ENCODE data around the gene C1orf35. TPM values are rescaled to one million over a fixed set of nuclear protein-coding genes. Genes with fewer than 3 reads are reported as not detected.

Gene C1orf35
- total and polyA plus RNA-seq, 2 of the 8 experiments (the other 6 are each of a cell fraction or from before 2014, with no cell fraction given), result 18.6 to 19.9 TPM

DNA sequence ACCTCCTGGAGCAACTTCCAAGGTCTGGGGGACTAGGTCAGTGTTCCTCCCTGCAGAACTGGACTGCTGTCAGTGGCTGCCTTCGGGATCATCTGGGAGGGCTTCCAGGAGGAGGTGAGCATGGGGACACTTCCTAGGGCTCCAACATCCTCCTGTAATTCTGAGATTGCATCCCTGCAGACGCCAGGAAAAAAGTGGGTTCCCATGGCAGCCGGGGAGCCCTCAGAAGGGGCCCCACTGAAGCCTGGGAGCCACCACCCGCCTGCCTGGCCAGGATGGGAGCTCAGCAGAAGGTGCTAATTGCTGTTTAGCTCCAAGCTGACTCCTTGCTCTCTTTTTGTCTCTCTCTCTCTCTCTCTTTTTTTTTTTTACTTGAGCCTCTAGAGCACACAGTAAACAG, 36.7 kb downstream of the C1orf35 start:
- ChIA-PET POLR2A (ENCODE audit: partially characterized antibody) (interaction anchor here (0.6 to 1.4 kb wide), 2 partner anchors 15 to 77 kb away, joined by 3 to 4 read pairs; partner anchors contain the start of gene ARF1), CTCF (ENCODE audit: partially characterized antibody) (interaction anchor here (0.7 to 14.1 kb wide), 4 partner anchors 10 to 64 kb away, joined by 3 to 197 read pairs (median 4); partner anchors contain the start of gene WNT3A)
- H3K4ac ChIP-seq (replicated peaks; ENCODE audit: insufficient read length, low read depth, low read length), result no peak overlapping the region
- peaks cover 17% of the 10 kb centered on the region; the same call in 1 of the 2 replicates for H3K23me2 ChIP-seq (ENCODE audit: low read depth, low read length)
- no peak overlapping the region for H3K4me2 ChIP-seq (ENCODE audit: insufficient read depth in 1 of 2, low read depth in 2 of 2, low read length in 2 of 2)
- FAIRE-seq (no peak), DNase-seq (ENCODE audit: low read depth in 1 of 2, low spot score in 2 of 2) (peak in 1 of 2 experiments; percentile 40)
- H2BK5ac ChIP-seq (ENCODE audit: low read depth, low read length), result no peak overlapping the region
- no peak overlapping the region for H2AK5ac ChIP-seq (ENCODE audit: low read depth, low read length)
- no peak overlapping the region for H3K14ac ChIP-seq (ENCODE audit: insufficient read length)
- H3K36me3 ChIP-seq (ENCODE audit: control insufficient read depth in 2 of 4, insufficient read depth in 4 of 4, low read length in 3 of 4), result no peaks in the 10 kb centered on the region
- H2BK120ac ChIP-seq (replicated peaks; ENCODE audit: low read depth, low read length), result no peak overlapping the region
- no peak overlapping the region for H3K4me3 ChIP-seq (ENCODE audit: extremely low read depth in 1 of 4, insufficient read depth in 2 of 4, low read depth in 3 of 4, low read length in 4 of 4)
- WGBS, 2 experiments (ENCODE audit: extremely low coverage in 1 of 2, insufficient coverage in 1 of 2, insufficient read length in 1 of 2, insufficient replicate concordance in 2 of 2, low coverage in 1 of 2, low lambda C conversion rate in 2 of 2, missing lambda C conversion rate in 1 of 2), result 61% methylated on average over 4 of the region's 4 CpGs; no CpG with 5 or more reads in 1 of the 2 experiments
- H3K27me3 ChIP-seq (replicated peaks in 1 of 4; ENCODE audit: control insufficient read depth in 3 of 4, extremely low read depth in 1 of 4, insufficient read depth in 3 of 4, low read length in 3 of 4), result peaks cover 21 to 86% (median 80%) of the 10 kb centered on the region in 4 experiments
- H3K9ac ChIP-seq (replicated peaks in 1 of 4; ENCODE audit: extremely low read depth in 1 of 4, low read depth in 3 of 4, low read length in 3 of 4), result no peak overlapping the region
- peaks cover 0 to 6% (median 0%) of the 10 kb centered on the region in 4 experiments; a peak in 1 of 7 replicates for H3K4me1 ChIP-seq (replicated peaks in 1 of 4; ENCODE audit: control insufficient read depth in 3 of 4, insufficient read depth in 4 of 4, low read length in 3 of 4)
- peaks cover 3 to 4% of the 10 kb centered on the region in 2 experiments for H4K20me1 ChIP-seq (replicated peaks in 1 of 2; ENCODE audit: control insufficient read depth in 1 of 2, insufficient read depth in 2 of 2, low read length in 2 of 2)
- H4K5ac ChIP-seq (ENCODE audit: insufficient read length, low read depth, low read length), result no peak overlapping the region
- H3K79me1 ChIP-seq (ENCODE audit: low read depth, low read length), result no peaks in the 10 kb centered on the region
- H3K9me3 ChIP-seq (ENCODE audit: insufficient read depth in 2 of 2, low read depth in 1 of 2, low read length in 1 of 2), result no peaks in the 10 kb centered on the region
- no peak overlapping the region for H2BK15ac ChIP-seq (ENCODE audit: low read length)
- H2BK12ac ChIP-seq (ENCODE audit: low read depth, low read length), result no peak overlapping the region
- H3K79me2 ChIP-seq (ENCODE audit: control insufficient read depth in 1 of 2, insufficient read depth in 2 of 2, low read length in 2 of 2), result no peaks in the 10 kb centered on the region
- H3K56ac ChIP-seq (replicated peaks; ENCODE audit: insufficient read length, low read depth, low read length), result no peak overlapping the region
- H3K18ac ChIP-seq (ENCODE audit: extremely low read depth, low read length), result no peak overlapping the region
- H4K91ac ChIP-seq (replicated peaks; ENCODE audit: insufficient read length, low read length), result no peak overlapping the region
- TF ChIP-seq SP4 (IDR thresholded peaks at IDR 0.05; ENCODE audit: low read length), result no peak
- TF ChIP-seq ASH2L (IDR thresholded peaks at IDR 0.05; ENCODE audit: low read length), result no peak
- TF ChIP-seq BRCA1 (IDR thresholded peaks at IDR 0.05; ENCODE audit: low read depth, low read length), result no peak
- TF ChIP-seq CEBPB (IDR thresholded peaks at IDR 0.05; ENCODE audit: low read depth, low read length), result no peak
- no peak for TF ChIP-seq SP2 (IDR thresholded peaks at IDR 0.05; ENCODE audit: low read length)
- no peak overlapping the region for H3K27ac ChIP-seq (ENCODE audit: low read depth, low read length)
- H2BK20ac ChIP-seq (ENCODE audit: low read length), result no peak overlapping the region
- H4K8ac ChIP-seq (ENCODE audit: extremely low read depth, insufficient read depth, low read length), result no peak overlapping the region
- no peak overlapping the region for H3K23ac ChIP-seq (ENCODE audit: insufficient read length)
- H2AFZ ChIP-seq (ENCODE audit: low read length), result no peak overlapping the region
